Progenitor cell of endocrine pancreas (in vitro differentiated cells): ENCODE measurements around the gene SLC13A2. TPM values are rescaled to one million over a fixed set of nuclear protein-coding genes. Genes with fewer than 3 reads are reported as not detected.

ENCODE experiments used
- DNase-seq: peaks from one replicate; pipeline ENCODE4 v3.0.0; 2021; ENCODE audit warnings: low spot score; ENCODE audit not compliant: unreplicated experiment
- H3K27ac Mint-ChIP-seq: 2 replicates; pipeline ENCODE4 v1.8.0; 2021; ENCODE audit warnings: mild to moderate bottlenecking, moderate library complexity, mixed read lengths
- H3K27me3 Mint-ChIP-seq: 2 replicates; pipeline ENCODE4 v1.8.0; 2021; ENCODE audit warnings: mixed read lengths
- H3K36me3 Mint-ChIP-seq: 2 replicates; pipeline ENCODE4 v1.8.0; 2022; ENCODE audit warnings: mixed read lengths; ENCODE audit not compliant: insufficient read depth
- H3K4me1 Mint-ChIP-seq: 2 replicates; pipeline ENCODE4 v1.8.0; 2021; ENCODE audit warnings: low read depth, mixed read lengths
- H3K4me3 Mint-ChIP-seq: 2 replicates; pipeline ENCODE4 v1.8.0; 2021; ENCODE audit warnings: low read depth, mild to moderate bottlenecking, moderate library complexity, mixed read lengths
- H3K9me3 Mint-ChIP-seq: 2 replicates; pipeline ENCODE4 v1.8.0; 2021; ENCODE audit warnings: low read depth, mixed read lengths
- CTCF ChIP-seq: fragments of 200-600 bp; sonication (generic); IDR thresholded peaks from one replicate; pipeline ENCODE4 v1.5.0; 2021; ENCODE audit warnings: antibody characterized with exemption, mild to moderate bottlenecking; ENCODE audit not compliant: unreplicated experiment
- total RNA-seq: library from RNA; stranded (reverse); gene quantifications from 2 replicates; pipeline ENCODE4 v1.2.1, GENCODE V29; 2021

Gene SLC13A2
- total RNA-seq, 1 donor from 2014 or later = 0.31 TPM

GRCh38 chr17:28523186-28523585 is 49.7 kb downstream of the SLC13A2 start:
- Mint-ChIP-seq H3K4me3 (no peak overlapping the region), H3K27ac (peak overlapping the region; percentile 62), H3K27me3 (peaks cover 15% of the 10 kb centered on the region), H3K4me1 (peaks cover 17% of the 10 kb centered on the region), H3K9me3 (no peaks in the 10 kb centered on the region), H3K36me3 (no peaks in the 10 kb centered on the region)
- no peak for DNase-seq
- TF ChIP-seq CTCF = no peak

GRCh38 chr17:28523876-28524275 is 50.4 kb downstream of the SLC13A2 start:
- peaks cover 9% of the 10 kb centered on the region for H3K27me3 Mint-ChIP-seq
- peaks cover 15% of the 10 kb centered on the region for H3K4me1 Mint-ChIP-seq
- H3K9me3 Mint-ChIP-seq = no peaks in the 10 kb centered on the region
- no peak for DNase-seq
- no peaks in the 10 kb centered on the region for H3K36me3 Mint-ChIP-seq
- no peak for TF ChIP-seq CTCF
- no peak overlapping the region for H3K4me3 Mint-ChIP-seq
- H3K27ac Mint-ChIP-seq = no peak overlapping the region

GRCh38 chr17:28524476-28525424 is 51.3 kb downstream of the SLC13A2 start:
- peak overlapping the region; percentile 94 for H3K27ac Mint-ChIP-seq
- no peak overlapping the region for H3K4me3 Mint-ChIP-seq
- H3K9me3 Mint-ChIP-seq = no peaks in the 10 kb centered on the region
- no peaks in the 10 kb centered on the region for H3K36me3 Mint-ChIP-seq
- no peak for DNase-seq
- peaks cover 5% of the 10 kb centered on the region for H3K27me3 Mint-ChIP-seq
- no peak for TF ChIP-seq CTCF
- peaks cover 15% of the 10 kb centered on the region for H3K4me1 Mint-ChIP-seq

- H3K4me3 Mint-ChIP-seq = no peak overlapping the region
- H3K27ac Mint-ChIP-seq = no peak overlapping the region
- peaks cover 3% of the 10 kb centered on the region for H3K27me3 Mint-ChIP-seq
- peaks cover 15% of the 10 kb centered on the region for H3K4me1 Mint-ChIP-seq
- H3K9me3 Mint-ChIP-seq = no peaks in the 10 kb centered on the region
- no peak for TF ChIP-seq CTCF
- no peaks in the 10 kb centered on the region for H3K36me3 Mint-ChIP-seq
- no peak for DNase-seq
Measured at GRCh38 chr17:28526381-28526780, 52.9 kb downstream of the SLC13A2 start.

GRCh38 chr17:28527181-28527681 is 53.8 kb downstream of the SLC13A2 start:
- DNase-seq = no peak
- no peaks in the 10 kb centered on the region for H3K9me3 Mint-ChIP-seq
- H3K27me3 Mint-ChIP-seq = peaks cover 4% of the 10 kb centered on the region
- H3K36me3 Mint-ChIP-seq = no peaks in the 10 kb centered on the region
- no peak for TF ChIP-seq CTCF
- peaks cover 15% of the 10 kb centered on the region for H3K4me1 Mint-ChIP-seq
- no peak overlapping the region for H3K4me3 Mint-ChIP-seq
- peak overlapping the region; percentile 39 for H3K27ac Mint-ChIP-seq
